OCI-LY3 (cell line): Measurements from ENCODE around the gene ZNF488.

Experiments
- H2AFZ ChIP-seq: fragments of 200-600, 300-600 bp; shearing (Covaris generic); 2 replicates; pipeline ENCODE4 v1.6.0; 2014; ENCODE audit warnings: antibody characterized with exemption, low read depth, low read length
- H3K27ac ChIP-seq: fragments of 200-600, 300-600 bp; sonication (generic); 2 replicates; pipeline ENCODE4 v1.5.1; 2014; ENCODE audit warnings: mild to moderate bottlenecking, low read length, moderate library complexity, mixed read lengths
- H3K27me3 ChIP-seq: fragments of 200-600, 300-600 bp; sonication (generic); 2 replicates; pipeline ENCODE4 v1.6.1; 2014; ENCODE audit warnings: low read depth, low read length, mixed read lengths
- H3K36me3 ChIP-seq: fragments of 200-600, 300-600 bp; sonication (generic); replicated peaks from 2 replicates; pipeline ENCODE3; 2014; ENCODE audit warnings: low read depth, low read length, mixed read lengths
- H3K4me1 ChIP-seq: fragments of 300-600, 200-600 bp; sonication (generic); 2 replicates; pipeline ENCODE4 v1.6.1; 2014; ENCODE audit warnings: low read length, mixed read lengths
- H3K4me2 ChIP-seq: fragments of 200-600, 300-600 bp; sonication (generic); 2 replicates; pipeline ENCODE4 v1.6.1; 2014; ENCODE audit warnings: low read length, mixed read lengths
- H3K4me3 ChIP-seq: fragments of 300-600, 200-600 bp; sonication (generic); 2 replicates; pipeline ENCODE4 v1.5.1; 2014; ENCODE audit warnings: antibody characterized with exemption, mild to moderate bottlenecking, low read length, moderate library complexity
- H3K79me2 ChIP-seq: fragments of 300-600, 200-600 bp; shearing (Covaris generic); 2 replicates; pipeline ENCODE4 v1.6.1; 2014; ENCODE audit warnings: mild to moderate bottlenecking, low read length, mixed read lengths
- H3K9ac ChIP-seq: fragments of 300-600, 200-600 bp; shearing (Covaris generic); 2 replicates; pipeline ENCODE4 v1.6.0; 2014; ENCODE audit warnings: mild to moderate bottlenecking, low read length, moderate library complexity
- H3K9me3 ChIP-seq: fragments of 200-600, 300-600 bp; shearing (Covaris generic); 2 replicates; pipeline ENCODE4 v1.6.1; 2014; ENCODE audit warnings: low read length, mixed read lengths; ENCODE audit not compliant: insufficient read depth
- H4K20me1 ChIP-seq: fragments of 200-600, 300-600 bp; sonication (generic); 2 replicates; pipeline ENCODE4 v1.6.1; 2016; ENCODE audit warnings: low read length, mixed read lengths; ENCODE audit not compliant: insufficient read depth
- CTCF ChIP-seq: fragments of 200-600, 300-600 bp; sonication (generic); IDR thresholded peaks from 2 replicates; pipeline ENCODE4 v1.5.1; 2014; ENCODE audit warnings: antibody characterized with exemption, low read length, low read depth
- EZH2phosphoT487 ChIP-seq: fragments of 200-600 bp; shearing (Covaris generic); IDR thresholded peaks from 2 replicates; pipeline ENCODE4 v1.6.1; 2018; ENCODE audit warnings: antibody characterized with exemption, mixed run types, low read depth

ZNF488 gene

GRCh38 chr10:47321521-47322195 lies 62.4 kb downstream of the ZNF488 start:
- Histone ChIP-seq H3K36me3 (no peaks in the 10 kb centered on the region), H3K4me2 (no peak overlapping the region), H3K27me3 (no peaks in the 10 kb centered on the region), H2AFZ (no peak overlapping the region), H3K4me3 (no peak overlapping the region), H4K20me1 (no peaks in the 10 kb centered on the region), H3K79me2 (no peaks in the 10 kb centered on the region), H3K4me1 (no peaks in the 10 kb centered on the region), H3K27ac (no peak overlapping the region), H3K9me3 (no peaks in the 10 kb centered on the region), H3K9ac (no peak overlapping the region)
- no peak for TF ChIP-seq EZH2phosphoT487
- no peak for TF ChIP-seq CTCF

GRCh38 chr10:47320812-47321211 lies 63.3 kb downstream of the ZNF488 start:
- Histone ChIP-seq H3K27me3 (no peaks in the 10 kb centered on the region), H3K9me3 (no peaks in the 10 kb centered on the region), H4K20me1 (no peaks in the 10 kb centered on the region), H2AFZ (no peak overlapping the region), H3K79me2 (no peaks in the 10 kb centered on the region), H3K4me3 (no peak overlapping the region), H3K4me1 (no peaks in the 10 kb centered on the region), H3K4me2 (no peak overlapping the region), H3K27ac (no peak overlapping the region), H3K9ac (no peak overlapping the region), H3K36me3 (no peaks in the 10 kb centered on the region)
- TF ChIP-seq CTCF (no peak), EZH2phosphoT487 (no peak)

- no peak overlapping the region for H3K27ac ChIP-seq
- no peak overlapping the region for H3K4me2 ChIP-seq
- H3K36me3 ChIP-seq = no peaks in the 10 kb centered on the region
- no peak overlapping the region for H3K9ac ChIP-seq
- no peak for TF ChIP-seq EZH2phosphoT487
- TF ChIP-seq CTCF = no peak
- no peaks in the 10 kb centered on the region for H3K27me3 ChIP-seq
- no peak overlapping the region for H2AFZ ChIP-seq
- H3K9me3 ChIP-seq = no peaks in the 10 kb centered on the region
- no peak overlapping the region for H3K4me3 ChIP-seq
- no peaks in the 10 kb centered on the region for H3K79me2 ChIP-seq
- H4K20me1 ChIP-seq = no peaks in the 10 kb centered on the region
- H3K4me1 ChIP-seq = no peaks in the 10 kb centered on the region
Observed at GRCh38 chr10:47319784-47320183, 64.3 kb downstream of the ZNF488 start.

GRCh38 chr10:47318706-47319105 lies 65.4 kb downstream of the ZNF488 start:
- Histone ChIP-seq H3K4me1 (no peaks in the 10 kb centered on the region), H3K4me2 (no peak overlapping the region), H3K9ac (no peak overlapping the region), H2AFZ (no peak overlapping the region), H3K9me3 (no peaks in the 10 kb centered on the region), H3K79me2 (no peaks in the 10 kb centered on the region), H3K27me3 (no peaks in the 10 kb centered on the region), H3K36me3 (no peaks in the 10 kb centered on the region), H4K20me1 (no peaks in the 10 kb centered on the region), H3K27ac (no peak overlapping the region), H3K4me3 (no peak overlapping the region)
- TF ChIP-seq CTCF = no peak
- TF ChIP-seq EZH2phosphoT487 = no peak
